ACHN (cell line): ENCODE data around the gene ZNF662.

Experiments
- DNase-seq: peaks from one replicate; pipeline ENCODE4 v3.0.0-alpha.2; 2015
- in situ Hi-C: cut with HindIII; loops from 2 replicates; pipeline ENCODE4 v1.10.0; 2017; ENCODE audit warnings: low sequenced_read_pairs, low pct_ligation_motif_present, low pct_unique_long_range_greater_than_20kb

ZNF662 gene

GRCh38 chr3:42914771-42915515 is 9.0 kb downstream of the ZNF662 start:
- no peak for DNase-seq
- in situ Hi-C loops: no loop called here

GRCh38 chr3:42923606-42924005 is 17.7 kb downstream of the ZNF662 start:
- no peak for DNase-seq
- in situ Hi-C loops: no loop called here

DNA sequence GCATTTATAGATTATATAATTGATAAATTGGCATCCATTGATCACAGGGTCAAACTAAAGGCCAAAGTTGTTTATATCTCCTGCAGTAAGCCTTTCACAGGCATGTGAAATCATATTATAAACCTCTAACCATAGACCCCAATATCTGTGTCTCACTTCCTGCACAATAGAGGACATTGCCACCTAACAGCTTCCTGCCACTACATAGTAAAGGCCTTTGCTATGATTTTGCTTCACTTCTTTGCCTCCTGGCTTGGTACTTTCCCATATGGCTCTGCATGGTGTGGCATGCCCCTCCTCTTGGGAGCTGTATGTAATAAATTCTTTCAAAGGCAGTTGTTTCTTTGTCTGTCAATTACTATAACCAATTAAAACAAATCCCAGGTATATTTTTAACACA is 20.4 kb downstream of the ZNF662 start:
- no peak for DNase-seq
- in situ Hi-C loops: no loop called here

DNA sequence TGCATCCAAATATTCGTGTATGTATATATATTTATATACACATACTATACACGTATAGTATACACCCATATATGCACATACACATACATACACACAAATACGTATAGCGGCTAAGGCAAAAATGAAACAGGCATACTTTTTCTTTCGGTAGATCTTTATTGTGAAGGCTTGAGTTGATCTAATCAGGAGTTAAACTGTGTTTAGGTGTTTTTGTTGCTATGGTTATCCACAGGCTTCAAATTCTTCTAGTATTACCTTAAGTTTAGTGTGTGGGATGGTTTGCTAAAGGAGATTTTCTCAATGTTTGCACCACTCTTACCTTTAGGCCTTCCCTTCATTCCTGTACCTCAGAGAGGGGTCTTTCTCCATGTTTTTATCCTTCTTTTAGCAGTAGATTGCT is 28.2 kb downstream of the ZNF662 start:
- DNase-seq: no peak
- in situ Hi-C loops: no loop called here

DNA sequence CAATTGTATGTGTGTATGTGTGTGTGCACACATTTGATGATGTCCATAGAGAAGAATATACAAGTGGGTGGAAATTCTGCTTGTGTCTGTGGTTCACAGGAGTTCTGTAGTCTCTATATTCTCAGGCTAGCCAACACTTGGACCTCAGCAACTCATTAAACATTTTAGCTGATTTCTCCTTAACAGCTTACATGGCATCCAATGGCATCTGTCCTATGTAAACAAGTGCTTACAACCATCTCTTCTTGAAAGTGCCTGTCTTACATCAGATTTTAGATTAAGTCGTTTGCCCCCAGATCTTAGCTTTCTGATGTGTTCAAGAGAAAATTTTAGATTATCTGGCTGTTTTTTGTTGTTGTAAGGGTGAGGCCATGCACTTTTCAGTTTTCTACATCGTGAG is 29.0 kb downstream of the ZNF662 start:
- in situ Hi-C loops: no loop called here

DNA sequence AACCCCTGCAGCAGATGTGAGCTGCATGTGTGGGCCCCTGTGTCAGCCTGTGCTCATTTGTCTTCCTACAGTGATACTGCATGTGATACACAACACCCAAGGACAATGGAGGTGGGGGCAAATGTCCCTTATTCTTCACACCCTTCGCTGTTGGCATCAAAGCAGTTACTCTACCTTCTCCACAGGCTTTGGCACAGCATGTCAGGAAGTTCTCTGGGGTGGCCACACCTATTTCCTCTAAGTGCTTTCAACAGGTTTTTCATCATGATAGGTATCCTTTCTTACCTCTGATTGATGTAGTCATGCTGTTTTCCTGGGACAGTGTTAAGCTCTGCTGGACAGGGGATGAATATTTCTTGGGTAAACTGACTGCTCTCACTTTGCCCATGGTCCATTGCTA is 29.5 kb downstream of the ZNF662 start:
- no peak for DNase-seq
- in situ Hi-C loops: no loop called here

More for the DNA sequence above, 29.0 kb downstream of the ZNF662 start:
- no peak for DNase-seq

- no peak for DNase-seq
- in situ Hi-C loops: no loop called here
These were observed 30.4 kb downstream of the ZNF662 start for GRCh38 chr3:42936157-42936981.

DNA sequence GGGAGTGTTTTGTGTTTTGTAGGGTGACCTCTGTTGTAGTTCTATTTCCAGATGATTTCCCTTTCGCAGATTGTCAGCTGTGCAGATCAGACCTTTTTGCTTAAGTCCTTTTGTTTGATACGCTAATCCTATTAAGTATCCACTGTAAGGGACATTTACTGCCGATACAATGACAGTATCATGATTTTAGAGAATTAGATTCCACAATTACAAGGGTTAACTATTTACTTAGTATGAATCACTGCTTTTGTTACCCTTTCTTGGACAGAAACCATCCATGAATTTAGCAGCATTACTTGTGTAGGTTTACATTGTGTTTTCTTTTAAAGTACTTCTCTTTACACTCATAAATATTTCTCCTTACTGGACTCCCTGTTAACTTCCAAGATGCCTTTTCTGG is 31.4 kb downstream of the ZNF662 start:
- no peak for DNase-seq
- in situ Hi-C loops: no loop called here

DNA sequence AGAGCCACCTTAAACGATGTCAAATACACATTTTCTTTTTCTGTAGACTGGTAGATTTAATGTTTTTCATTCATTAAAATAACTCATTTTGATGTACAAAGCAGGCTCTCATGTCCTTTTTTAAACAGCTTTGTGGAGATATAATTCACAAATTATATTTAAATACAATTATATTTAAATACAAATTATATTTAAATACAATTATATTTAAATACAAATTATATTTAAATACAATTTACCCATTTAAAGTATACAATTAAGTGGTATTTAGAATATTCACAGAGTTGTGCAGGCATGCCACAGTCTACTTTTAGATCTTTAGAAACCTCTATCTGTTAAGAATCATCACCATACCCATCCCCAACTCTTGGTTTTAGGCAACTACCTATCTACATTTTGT is 36.8 kb downstream of the ZNF662 start:
- no peak for DNase-seq
- in situ Hi-C loops: no loop called here

DNA sequence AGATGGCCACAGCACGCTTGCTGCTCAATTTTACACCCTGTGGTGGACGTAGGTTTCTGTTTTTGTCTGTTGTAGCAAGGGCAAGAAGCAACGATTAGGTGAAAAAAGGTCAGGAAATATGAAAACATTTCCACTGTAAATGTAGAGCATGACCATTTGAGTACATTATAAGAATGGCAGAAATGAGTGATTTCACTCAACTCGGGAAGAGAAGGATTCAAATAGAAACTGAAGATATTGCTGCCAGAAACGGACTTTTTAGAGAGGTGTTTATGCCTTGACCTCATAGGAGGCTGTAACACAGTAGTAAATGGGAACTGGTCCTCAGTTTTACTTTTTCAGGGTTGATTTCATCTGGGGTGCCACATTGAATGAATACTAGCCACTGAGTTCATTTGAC is 40.1 kb downstream of the ZNF662 start:
- in situ Hi-C loops: no loop called here
- DNase-seq: no peak

DNA sequence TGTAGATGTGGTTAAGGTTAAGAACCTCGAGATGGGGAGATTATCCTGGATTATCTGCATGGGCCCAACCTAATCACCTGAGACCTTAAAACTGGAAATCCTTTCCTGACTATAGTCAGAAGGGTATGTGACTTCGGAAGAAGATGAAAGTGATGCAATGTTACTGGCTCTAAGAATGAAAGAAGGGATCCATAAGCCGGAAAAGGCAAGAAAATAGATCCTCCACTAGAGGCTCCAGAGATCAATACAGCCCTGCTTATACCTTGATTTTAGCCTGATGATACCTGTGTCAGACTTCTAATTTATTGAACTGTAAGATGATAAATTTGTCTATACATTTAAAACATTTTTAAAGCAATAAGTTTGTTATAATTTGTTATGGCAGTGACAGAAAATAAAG is 51.6 kb downstream of the ZNF662 start:
- in situ Hi-C loops: no loop called here
- DNase-seq: no peak

GRCh38 chr3:42960282-42960681 is 54.3 kb downstream of the ZNF662 start:
- DNase-seq: peak; percentile 4
- in situ Hi-C loops: no loop called here

GRCh38 chr3:42960786-42961185 is 54.8 kb downstream of the ZNF662 start:
- in situ Hi-C loops: no loop called here
- DNase-seq: no peak

DNA sequence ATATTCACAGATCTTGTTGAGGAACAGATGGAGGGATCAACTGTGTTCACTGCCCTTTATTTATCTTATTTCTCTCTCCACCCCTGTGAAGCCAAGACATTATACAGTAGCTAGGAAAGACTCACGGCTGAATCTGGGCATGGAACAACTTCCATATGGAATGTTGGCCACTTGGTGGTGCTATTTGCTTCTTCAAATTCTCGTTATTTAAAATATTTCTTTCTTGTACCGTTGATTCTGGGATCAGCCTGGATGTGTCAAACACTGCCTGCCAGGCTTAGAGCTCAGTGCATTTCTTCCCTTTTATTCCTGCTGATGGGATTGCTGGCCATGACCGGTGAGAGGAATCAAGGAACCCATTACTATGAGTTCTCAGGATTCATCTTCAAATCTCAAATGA is 55.7 kb downstream of the ZNF662 start:
- peak; percentile 45 for DNase-seq
- in situ Hi-C loops: no loop called here

- in situ Hi-C loops: no loop called here
- DNase-seq: no peak
These were observed 57.3 kb downstream of the ZNF662 start for GRCh38 chr3:42963269-42963668.

DNA sequence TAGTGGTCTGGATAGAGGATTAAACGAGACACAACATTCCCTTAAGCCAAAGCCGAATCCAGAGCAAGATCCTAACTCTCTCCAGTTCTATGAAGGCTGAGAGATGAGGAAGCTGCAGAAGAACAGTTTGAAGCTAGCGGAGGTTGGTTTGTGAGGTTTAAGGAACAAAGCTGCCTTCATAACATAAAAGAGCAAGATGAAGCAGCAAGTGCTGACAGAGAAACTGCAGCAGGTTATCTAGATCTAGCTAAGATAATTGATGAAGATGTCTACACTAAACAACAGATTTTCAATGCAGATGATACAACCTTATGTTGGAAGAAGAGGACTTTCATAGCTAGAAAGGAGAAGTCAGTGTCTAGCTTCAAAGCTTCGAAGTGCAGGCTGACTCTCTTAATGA is 58.3 kb downstream of the ZNF662 start:
- DNase-seq: no peak
- in situ Hi-C loops: no loop called here
